ENCODE results near the gene SGIP1. TPM values are rescaled to one million over a fixed set of nuclear protein-coding genes. Genes with fewer than 3 reads are reported as not detected.

Gene SGIP1
- total RNA-seq, 2 experiments from 2014 or later, result 0.08 TPM; not detected in 1

- H3K4me1 Mint-ChIP-seq, result no peaks in the 10 kb centered on the region
- H3K9me3 Mint-ChIP-seq, result no peaks in the 10 kb centered on the region
- peaks cover 28% of the 10 kb centered on the region for H3K27me3 Mint-ChIP-seq
- CTCF ChIA-PET, result no interaction called here
- no peak overlapping the region for H3K27ac Mint-ChIP-seq
- POLR2A ChIA-PET, result no interaction called here
- H3K36me3 Mint-ChIP-seq (ENCODE audit: low read depth), result no peaks in the 10 kb centered on the region
- no peak for DNase-seq
- H3K4me3 Mint-ChIP-seq, result no peak overlapping the region
These were observed 110.4 kb downstream of the SGIP1 start for GRCh38 chr1:66644331-66644730.

- Mint-ChIP-seq H3K27ac (no peak overlapping the region), H3K27me3 (peaks cover 23% of the 10 kb centered on the region), H3K4me1 (no peaks in the 10 kb centered on the region), H3K4me3 (no peak overlapping the region), H3K9me3 (no peaks in the 10 kb centered on the region), H3K36me3 (ENCODE audit: low read depth) (no peaks in the 10 kb centered on the region)
- no peak for DNase-seq
- ChIA-PET CTCF (no interaction called here), POLR2A (interaction anchor here (0.6 kb wide), 1 partner anchor 87 kb away, joined by 3 read pairs; no protein-coding TSS in a partner anchor)
These were observed 115.1 kb downstream of the SGIP1 start for GRCh38 chr1:66648901-66649595.

- ChIA-PET POLR2A (no interaction called here), CTCF (no interaction called here)
- DNase-seq, result no peak
- H3K27ac Mint-ChIP-seq, result no peak overlapping the region
- H3K4me3 Mint-ChIP-seq, result no peak overlapping the region
- peaks cover 21% of the 10 kb centered on the region for H3K27me3 Mint-ChIP-seq
- no peaks in the 10 kb centered on the region for H3K4me1 Mint-ChIP-seq
- H3K36me3 Mint-ChIP-seq (ENCODE audit: low read depth), result no peaks in the 10 kb centered on the region
- H3K9me3 Mint-ChIP-seq, result no peaks in the 10 kb centered on the region
These were observed 118.6 kb downstream of the SGIP1 start for GRCh38 chr1:66652556-66652955.

DNA sequence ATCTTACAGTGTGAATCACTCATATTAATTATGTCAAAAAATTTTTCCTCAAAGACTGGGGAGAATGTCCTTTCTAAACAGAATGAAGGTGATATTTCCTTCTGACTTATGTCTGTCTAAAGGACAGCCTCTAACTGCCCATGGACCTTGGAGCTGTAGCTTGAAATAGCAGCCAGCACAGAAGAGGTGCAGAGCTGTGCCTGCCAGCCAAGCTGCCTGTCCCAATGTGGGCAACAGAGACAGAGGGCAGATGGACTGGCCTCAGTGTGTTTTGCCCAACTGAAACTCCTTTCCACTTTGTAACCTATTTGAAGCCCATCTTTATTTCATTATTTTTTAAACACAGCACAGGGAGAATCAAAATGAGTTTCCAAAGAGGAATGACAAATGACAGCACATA is 120.7 kb downstream of the SGIP1 start:
- no peaks in the 10 kb centered on the region for H3K36me3 Mint-ChIP-seq (ENCODE audit: low read depth)
- POLR2A ChIA-PET, result no interaction called here

GRCh38 chr1:66671455-66671854 is 137.5 kb downstream of the SGIP1 start:
- POLR2A ChIA-PET, result no interaction called here

More for the DNA sequence above, 120.7 kb downstream of the SGIP1 start:
- no peak overlapping the region for H3K4me3 Mint-ChIP-seq
- no peaks in the 10 kb centered on the region for H3K4me1 Mint-ChIP-seq
- no peaks in the 10 kb centered on the region for H3K9me3 Mint-ChIP-seq
- DNase-seq, result no peak
- peaks cover 22% of the 10 kb centered on the region for H3K27me3 Mint-ChIP-seq
- CTCF ChIA-PET, result no interaction called here
- no peak overlapping the region for H3K27ac Mint-ChIP-seq

DNA sequence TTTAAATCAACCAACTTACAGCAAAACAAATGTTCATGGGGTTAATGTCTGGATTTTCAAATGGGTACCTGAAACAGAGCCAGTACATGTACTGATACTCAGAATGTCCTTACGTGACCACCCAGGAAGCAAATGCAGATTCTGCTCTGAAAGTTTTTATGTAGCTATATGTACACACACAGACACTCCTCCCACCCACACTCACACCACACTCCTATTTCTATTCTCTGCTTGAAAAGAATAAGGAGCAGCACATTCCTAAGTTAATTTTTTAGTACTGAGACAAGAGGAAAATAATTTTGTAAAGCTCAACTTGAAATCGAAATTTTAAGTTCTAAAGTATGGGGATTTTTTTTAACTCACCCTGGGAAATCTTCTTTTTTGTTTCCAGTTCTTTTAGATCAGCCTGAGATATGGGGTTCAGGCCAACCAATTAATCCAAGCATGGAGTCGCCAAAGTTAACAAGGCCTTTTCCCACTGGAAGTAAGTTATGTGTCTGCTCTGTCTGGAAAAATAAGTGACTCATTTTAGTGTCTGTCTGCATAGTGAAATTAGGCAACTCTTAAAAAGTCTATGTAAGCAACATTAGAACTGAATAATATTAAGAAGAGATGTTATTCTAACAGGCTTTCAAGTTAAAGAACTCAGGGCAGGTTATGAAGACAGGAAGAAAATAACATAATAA is 142.8 kb downstream of the SGIP1 start:
- H3K4me3 Mint-ChIP-seq, result no peak overlapping the region
- H3K9me3 Mint-ChIP-seq, result no peaks in the 10 kb centered on the region
- no peaks in the 10 kb centered on the region for H3K4me1 Mint-ChIP-seq
- H3K27me3 Mint-ChIP-seq, result peaks cover 9% of the 10 kb centered on the region
- DNase-seq, result no peak
- CTCF ChIA-PET, result no interaction called here
- H3K27ac Mint-ChIP-seq, result no peak overlapping the region
- H3K36me3 Mint-ChIP-seq (ENCODE audit: low read depth), result no peaks in the 10 kb centered on the region
- POLR2A ChIA-PET, result no interaction called here

More at GRCh38 chr1:66671455-66671854, 137.5 kb downstream of the SGIP1 start:
- Mint-ChIP-seq H3K4me1 (no peaks in the 10 kb centered on the region), H3K27ac (no peak overlapping the region), H3K27me3 (peaks cover 5% of the 10 kb centered on the region), H3K4me3 (no peak overlapping the region), H3K36me3 (ENCODE audit: low read depth) (no peaks in the 10 kb centered on the region), H3K9me3 (no peaks in the 10 kb centered on the region)
- DNase-seq, result no peak
- CTCF ChIA-PET, result no interaction called here

DNA sequence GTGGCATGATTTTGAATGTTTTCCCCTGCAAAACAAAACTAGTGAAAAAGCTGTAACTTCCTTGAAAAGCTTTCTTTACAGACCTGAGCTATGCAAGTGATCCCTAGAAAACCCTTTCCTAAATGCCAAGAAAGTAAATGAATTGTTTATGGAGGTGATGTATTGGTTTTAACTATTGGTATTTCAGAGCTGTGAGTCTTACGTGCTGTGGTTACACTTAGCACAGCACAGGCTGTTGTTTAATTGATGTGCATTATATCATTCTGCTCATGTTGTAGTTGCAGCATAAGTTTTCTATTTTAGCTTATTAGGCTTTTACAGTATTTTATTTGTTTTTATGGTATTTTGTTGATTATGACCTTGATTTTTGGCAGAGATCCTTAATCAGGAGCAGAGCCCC is 144.2 kb downstream of the SGIP1 start:
- Mint-ChIP-seq H3K9me3 (no peaks in the 10 kb centered on the region), H3K4me3 (no peak overlapping the region), H3K36me3 (ENCODE audit: low read depth) (no peaks in the 10 kb centered on the region), H3K27me3 (peaks cover 10% of the 10 kb centered on the region), H3K4me1 (no peaks in the 10 kb centered on the region), H3K27ac (no peak overlapping the region)
- no peak for DNase-seq
- POLR2A ChIA-PET, result no interaction called here
- CTCF ChIA-PET, result no interaction called here

GRCh38 chr1:66679140-66679539 is 145.2 kb downstream of the SGIP1 start:
- no peaks in the 10 kb centered on the region for H3K36me3 Mint-ChIP-seq (ENCODE audit: low read depth)
- POLR2A ChIA-PET, result no interaction called here
- H3K9me3 Mint-ChIP-seq, result no peaks in the 10 kb centered on the region
- DNase-seq, result no peak
- no peak overlapping the region for H3K27ac Mint-ChIP-seq
- no peak overlapping the region for H3K4me3 Mint-ChIP-seq
- H3K4me1 Mint-ChIP-seq, result no peaks in the 10 kb centered on the region
- CTCF ChIA-PET, result no interaction called here
- peaks cover 12% of the 10 kb centered on the region for H3K27me3 Mint-ChIP-seq

GRCh38 chr1:66681686-66682085 is 147.7 kb downstream of the SGIP1 start:
- POLR2A ChIA-PET, result no interaction called here
- CTCF ChIA-PET, result no interaction called here
- no peak for DNase-seq
- no peak overlapping the region for H3K27ac Mint-ChIP-seq
- H3K27me3 Mint-ChIP-seq, result peaks cover 15% of the 10 kb centered on the region
- no peaks in the 10 kb centered on the region for H3K4me1 Mint-ChIP-seq
- no peaks in the 10 kb centered on the region for H3K9me3 Mint-ChIP-seq
- no peak overlapping the region for H3K4me3 Mint-ChIP-seq
- H3K36me3 Mint-ChIP-seq (ENCODE audit: low read depth), result no peaks in the 10 kb centered on the region

DNA sequence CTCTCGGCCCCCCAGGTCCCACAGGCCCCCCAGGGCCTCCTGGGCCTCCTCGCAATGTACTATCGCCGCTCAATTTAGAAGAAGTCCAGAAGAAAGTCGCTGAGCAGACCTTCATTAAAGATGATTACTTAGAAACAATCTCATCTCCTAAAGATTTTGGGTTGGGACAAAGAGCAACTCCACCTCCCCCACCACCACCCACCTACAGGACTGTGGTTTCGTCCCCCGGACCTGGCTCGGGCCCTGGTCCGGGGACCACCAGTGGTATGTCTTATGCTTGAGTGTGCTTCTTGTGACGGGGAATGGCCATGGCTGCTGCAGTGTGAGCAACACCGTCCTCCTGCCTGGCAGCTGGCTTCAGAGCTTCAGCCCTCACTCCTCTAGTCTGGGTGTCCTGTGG is 148.2 kb downstream of the SGIP1 start:
- ChIA-PET CTCF (no interaction called here), POLR2A (no interaction called here)
- no peaks in the 10 kb centered on the region for H3K4me1 Mint-ChIP-seq
- H3K4me3 Mint-ChIP-seq, result no peak overlapping the region
- no peak overlapping the region for H3K27ac Mint-ChIP-seq
- peaks cover 15% of the 10 kb centered on the region for H3K27me3 Mint-ChIP-seq
- H3K9me3 Mint-ChIP-seq, result no peaks in the 10 kb centered on the region
- no peaks in the 10 kb centered on the region for H3K36me3 Mint-ChIP-seq (ENCODE audit: low read depth)
- DNase-seq, result no peak

GRCh38 chr1:66684353-66684752 is 150.4 kb downstream of the SGIP1 start:
- DNase-seq, result no peak
- Mint-ChIP-seq H3K27me3 (peaks cover 14% of the 10 kb centered on the region), H3K4me1 (no peaks in the 10 kb centered on the region), H3K9me3 (no peaks in the 10 kb centered on the region), H3K4me3 (no peak overlapping the region), H3K36me3 (ENCODE audit: low read depth) (no peaks in the 10 kb centered on the region), H3K27ac (no peak overlapping the region)
- ChIA-PET CTCF (no interaction called here), POLR2A (no interaction called here)

DNA sequence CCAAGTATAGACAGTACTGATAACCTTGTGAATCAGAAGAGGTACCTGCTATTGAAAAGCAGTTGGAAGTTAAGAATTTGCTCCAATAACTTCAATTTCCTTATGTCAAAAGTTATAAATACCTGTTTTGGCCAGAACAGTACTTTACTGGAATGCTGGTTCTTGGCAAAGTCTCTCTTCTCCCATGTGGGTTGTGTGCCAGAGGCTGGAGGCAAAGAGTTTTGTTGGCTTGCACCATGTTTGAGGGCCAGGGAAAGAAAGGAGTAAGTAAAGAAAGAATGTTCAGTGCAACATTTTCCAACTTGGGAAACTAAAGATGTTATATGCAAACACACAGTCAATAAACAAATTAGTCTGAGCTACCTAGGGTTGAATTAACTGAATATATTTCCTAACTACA is 151.3 kb downstream of the SGIP1 start:
- no peak for DNase-seq
- CTCF ChIA-PET, result no interaction called here
- POLR2A ChIA-PET, result no interaction called here
- no peaks in the 10 kb centered on the region for H3K4me1 Mint-ChIP-seq
- no peak overlapping the region for H3K27ac Mint-ChIP-seq
- peaks cover 8% of the 10 kb centered on the region for H3K27me3 Mint-ChIP-seq
- H3K36me3 Mint-ChIP-seq (ENCODE audit: low read depth), result no peaks in the 10 kb centered on the region
- no peaks in the 10 kb centered on the region for H3K9me3 Mint-ChIP-seq
- H3K4me3 Mint-ChIP-seq, result no peak overlapping the region

DNA sequence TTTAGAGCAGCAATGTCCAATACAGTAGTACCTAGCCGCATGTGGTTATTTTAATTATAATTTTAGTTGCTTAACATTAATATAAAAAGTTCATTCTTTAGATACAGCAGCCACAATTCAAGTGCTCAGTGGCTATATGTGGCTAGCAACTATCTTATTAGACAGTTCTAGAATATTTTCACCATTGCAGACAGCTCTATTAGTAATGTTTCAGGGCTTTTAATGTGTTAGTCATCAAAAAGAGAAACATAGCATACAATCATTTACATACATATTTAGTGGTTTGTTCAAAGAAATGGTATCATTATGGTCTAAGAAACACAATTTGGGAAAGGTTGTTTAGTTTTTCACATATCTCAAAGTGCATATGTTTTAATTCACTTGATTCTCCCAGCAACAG is 151.7 kb downstream of the SGIP1 start:
- Mint-ChIP-seq H3K36me3 (ENCODE audit: low read depth) (no peaks in the 10 kb centered on the region), H3K4me1 (no peaks in the 10 kb centered on the region), H3K27me3 (peaks cover 8% of the 10 kb centered on the region), H3K27ac (no peak overlapping the region), H3K9me3 (no peaks in the 10 kb centered on the region), H3K4me3 (no peak overlapping the region)
- CTCF ChIA-PET, result no interaction called here
- DNase-seq, result no peak
- POLR2A ChIA-PET, result no interaction called here

GRCh38 chr1:66686406-66686805 is 152.5 kb downstream of the SGIP1 start:
- no peaks in the 10 kb centered on the region for H3K4me1 Mint-ChIP-seq
- H3K9me3 Mint-ChIP-seq, result no peaks in the 10 kb centered on the region
- peaks cover 12% of the 10 kb centered on the region for H3K27me3 Mint-ChIP-seq
- ChIA-PET POLR2A (no interaction called here), CTCF (no interaction called here)
- no peak overlapping the region for H3K4me3 Mint-ChIP-seq
- no peak for DNase-seq
- no peak overlapping the region for H3K27ac Mint-ChIP-seq
- no peaks in the 10 kb centered on the region for H3K36me3 Mint-ChIP-seq (ENCODE audit: low read depth)

Measured in activated CD4-positive, alpha-beta memory T cell treated with anti-CD3 and anti-CD28 coated beads, Interleukin-2, amount 10 ng/mL, durations not matched to agents 7 days and 5 days (primary cell).